ENCODE measurements around the gene XPOT.
A peak's percentile ranks its signal among the peaks of the same experiment; 100 is the strongest.

GRCh38 chr12:64452559-64453329 lies 48.6 kb downstream of the XPOT start:
- TF ChIP-seq CTCF (conservative IDR thresholded peaks at IDR 0.05) (0 out of 2 replicates have a peak, but pooled peaks have one; percentile 1), EZH2 (IDR thresholded peaks at IDR 0.05; ENCODE audit: low read depth) (no peak)

Data from PC-9 (cell line).